C4-2B (cell line): ENCODE measurements around the gene UBC.
"Not testable (repeated sequence)": the region's sequence is repeated elsewhere in the genome, so short reads cannot be mapped to it uniquely, and the experiment has no call there.

ENCODE experiments used
- CTCF ChIP-seq: fragments of 450-650 bp; conservative IDR thresholded peaks from 2 replicates; pipeline ENCODE4 v1.5.1; 2017; ENCODE audit warnings: mild to moderate bottlenecking
- ZFX ChIP-seq: fragments of 450-650 bp; IDR thresholded peaks from 2 replicates; pipeline ENCODE4 v1.6.1; 2017

- TF ChIP-seq CTCF, ZFX: not testable (repeated sequence)
These were observed 14.1 kb downstream of the UBC start for GRCh38 chr12:124900345-124900795.
